NCI-H345 (cell line): ENCODE data around the gene PPM1H.

Experiments
- DNase-seq: peaks from one replicate; lab custom pipeline; 2025; lab: John Stamatoyannopoulos, UW

PPM1H gene

DNA sequence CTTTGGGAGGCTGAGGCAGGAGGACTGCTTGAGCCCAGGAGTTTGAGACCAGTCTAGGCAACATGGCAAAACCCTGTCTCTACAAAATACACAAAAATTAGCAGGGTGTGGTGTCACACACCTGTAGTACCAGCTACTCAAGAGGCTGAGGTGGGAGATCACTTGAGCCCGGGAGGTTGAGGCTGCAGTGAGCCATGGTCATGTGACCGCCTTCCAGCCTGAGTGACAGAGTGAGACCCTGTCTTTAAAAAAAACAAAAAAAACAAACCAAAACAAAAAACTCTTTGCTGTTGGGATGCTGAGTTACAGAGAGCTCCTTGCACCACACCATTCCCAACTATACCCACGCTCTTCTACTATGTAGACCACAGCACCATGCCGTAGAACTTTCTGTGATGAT lies 221.2 kb downstream of the PPM1H start:
- DNase-seq, result no peak

DNA sequence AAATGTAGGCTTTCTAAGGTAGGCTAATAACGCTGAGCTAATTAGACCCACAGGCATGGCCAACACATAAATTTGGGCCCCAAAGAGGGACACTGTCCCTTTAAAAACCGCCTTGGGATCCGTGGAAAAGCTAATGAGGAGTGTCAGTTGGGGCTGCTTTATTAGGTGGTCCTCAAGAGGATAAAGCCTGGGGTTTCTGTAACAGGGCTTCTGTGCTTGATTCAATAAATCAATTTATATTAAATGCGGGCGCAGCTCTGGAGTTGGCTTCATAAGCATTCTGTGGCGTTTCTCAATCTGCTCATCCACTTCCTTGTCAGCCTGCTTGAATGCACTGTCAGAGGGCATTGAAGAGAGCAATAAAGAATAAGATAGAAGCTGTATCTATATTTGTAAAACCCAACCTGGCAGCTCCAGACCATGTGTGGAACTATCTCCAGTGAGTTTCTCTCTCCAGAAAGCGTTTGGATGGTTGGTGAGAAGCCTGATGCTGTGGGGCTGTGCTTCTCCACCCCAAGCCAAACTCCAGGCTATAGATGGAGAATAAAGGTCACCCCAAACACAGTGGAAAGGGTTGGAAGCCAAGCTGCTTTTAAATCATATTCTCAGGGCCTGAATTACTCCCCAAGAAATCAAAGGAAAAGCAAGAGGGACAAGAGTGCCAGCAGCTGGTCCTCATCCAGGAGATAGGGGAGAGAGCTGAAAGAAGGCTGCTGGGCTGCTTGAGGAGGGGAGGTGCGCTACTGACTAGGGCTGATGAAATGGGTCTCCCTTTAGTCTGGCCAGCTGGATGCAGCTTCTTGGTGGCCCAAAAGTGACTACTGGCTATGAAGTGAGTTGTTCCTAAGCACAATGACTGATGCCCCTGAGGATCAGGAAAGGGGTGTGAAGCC lies 222.0 kb downstream of the PPM1H start:
- DNase-seq, result no peak

DNA sequence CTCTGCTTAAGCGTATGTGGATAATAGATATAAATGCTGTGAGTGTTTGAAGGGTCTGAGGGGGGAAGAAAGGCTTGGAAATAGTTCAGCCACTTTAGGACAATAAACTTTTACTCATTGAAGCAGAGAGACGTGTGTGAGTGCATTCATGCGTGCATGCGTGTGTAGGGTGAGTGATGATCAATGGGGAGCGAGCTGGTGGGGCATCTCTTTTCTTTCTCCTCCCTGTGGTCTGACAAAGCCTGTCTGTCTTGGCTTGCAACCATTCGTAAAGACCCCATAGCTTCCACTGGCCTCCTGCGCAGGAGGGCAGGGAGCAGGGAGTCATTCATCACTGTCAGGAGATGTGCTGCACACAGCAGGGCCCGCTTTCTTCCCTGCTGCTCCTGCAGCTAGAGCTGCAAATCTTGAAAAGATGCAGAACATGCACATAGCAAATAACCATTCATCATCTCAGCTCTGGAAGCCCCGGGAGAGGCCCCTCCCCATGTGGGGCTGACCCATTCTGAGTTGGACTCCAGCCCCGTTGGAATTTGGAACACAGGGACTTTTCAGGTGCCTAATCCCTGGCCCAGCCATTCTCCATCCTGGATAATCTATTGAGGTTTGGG lies 223.2 kb downstream of the PPM1H start:
- DNase-seq, result peak; percentile 72

DNA sequence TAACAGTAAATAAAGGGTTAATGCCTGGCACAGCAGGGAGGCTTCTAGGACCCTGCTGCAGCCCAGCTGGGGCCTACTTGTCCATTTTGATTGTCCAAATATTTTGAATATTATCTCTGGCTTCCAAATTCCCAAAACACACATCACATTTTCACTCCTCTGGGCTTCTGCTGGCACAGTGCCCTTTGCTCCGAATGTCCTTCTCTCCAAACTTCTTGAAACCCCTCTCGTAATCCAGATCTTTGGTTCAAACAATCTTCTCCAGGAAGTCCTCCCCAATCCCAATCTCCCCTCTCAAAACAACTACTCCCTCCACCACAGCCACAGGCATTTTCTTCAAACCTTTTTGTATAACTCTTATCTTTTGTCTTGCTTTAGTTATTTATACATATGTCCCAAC lies 225.6 kb downstream of the PPM1H start:
- DNase-seq, result no peak

DNA sequence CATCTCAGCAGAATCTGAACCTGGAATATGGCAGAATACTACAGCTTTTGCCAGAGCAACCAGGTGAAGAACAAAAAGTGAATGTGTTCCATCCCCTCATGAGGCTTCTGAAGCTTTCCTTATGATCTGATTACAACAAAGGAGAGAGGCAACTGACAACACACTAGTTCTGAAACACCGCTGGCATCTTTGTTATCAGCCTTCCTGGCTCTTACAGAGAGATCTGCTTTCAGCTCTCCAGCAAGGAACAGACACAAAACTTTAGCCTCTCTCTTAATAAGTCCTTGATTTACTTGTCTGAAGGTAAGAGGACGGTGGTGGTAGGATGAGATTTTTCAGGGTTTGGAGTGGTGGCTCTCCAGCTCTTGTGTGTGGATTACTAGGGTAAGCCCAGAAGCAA lies 227.0 kb downstream of the PPM1H start:
- DNase-seq, result no peak

DNA sequence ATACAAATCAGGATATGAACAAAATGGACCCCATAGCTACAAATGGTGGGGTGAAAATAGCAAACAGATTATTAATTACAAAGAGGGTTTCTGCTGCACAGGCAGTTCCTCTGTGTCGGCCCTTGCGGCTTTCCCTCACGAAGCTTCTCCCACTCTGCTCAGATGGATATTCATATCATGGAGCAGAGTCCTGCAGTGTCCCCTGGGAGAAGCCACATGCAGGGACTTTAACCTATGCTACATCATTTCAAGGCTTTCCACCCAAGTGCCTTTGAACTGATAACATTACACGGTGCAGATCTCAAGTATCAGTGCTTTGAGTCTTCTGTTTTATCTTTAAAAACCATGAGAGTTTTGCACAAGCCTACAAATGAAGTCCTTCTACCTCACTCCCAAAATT lies 229.1 kb downstream of the PPM1H start:
- no peak for DNase-seq

DNA sequence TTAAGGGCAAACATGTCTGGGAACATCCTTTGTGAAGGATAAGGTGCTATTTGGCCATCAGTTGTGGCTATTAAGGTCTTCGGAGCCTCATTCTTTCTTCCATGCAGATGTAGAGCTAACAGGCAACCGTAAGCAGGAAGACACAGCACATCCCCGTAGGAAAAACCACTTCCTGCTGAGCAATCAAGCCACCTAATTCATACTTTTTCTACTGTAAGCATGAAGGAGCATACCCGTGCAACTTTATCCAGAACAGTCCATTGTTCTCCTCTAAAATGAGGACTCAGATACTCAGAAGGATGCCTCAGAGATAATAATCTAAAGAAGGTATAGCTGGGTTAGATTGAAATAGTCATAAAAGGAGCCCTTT lies 232.0 kb downstream of the PPM1H start:
- no peak for DNase-seq

DNA sequence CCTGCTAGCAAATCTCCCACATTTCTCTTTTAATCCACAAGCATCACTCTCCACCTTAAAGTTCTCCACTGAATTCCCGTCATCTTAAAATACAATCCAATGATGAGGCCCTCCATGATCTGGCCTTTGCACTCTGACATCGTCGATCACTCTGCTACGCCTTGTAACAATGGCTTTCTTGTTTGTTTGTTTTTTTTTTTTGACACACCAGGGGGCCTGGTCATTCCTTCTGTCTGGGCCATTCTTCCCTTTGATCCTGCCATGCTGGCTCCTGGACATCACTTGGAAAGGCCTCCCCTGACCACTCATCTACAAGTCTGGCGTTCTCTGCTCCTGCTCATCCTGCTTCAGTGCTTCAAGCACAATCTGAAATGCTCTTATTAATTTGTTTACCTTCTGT lies 233.5 kb downstream of the PPM1H start:
- no peak for DNase-seq

DNA sequence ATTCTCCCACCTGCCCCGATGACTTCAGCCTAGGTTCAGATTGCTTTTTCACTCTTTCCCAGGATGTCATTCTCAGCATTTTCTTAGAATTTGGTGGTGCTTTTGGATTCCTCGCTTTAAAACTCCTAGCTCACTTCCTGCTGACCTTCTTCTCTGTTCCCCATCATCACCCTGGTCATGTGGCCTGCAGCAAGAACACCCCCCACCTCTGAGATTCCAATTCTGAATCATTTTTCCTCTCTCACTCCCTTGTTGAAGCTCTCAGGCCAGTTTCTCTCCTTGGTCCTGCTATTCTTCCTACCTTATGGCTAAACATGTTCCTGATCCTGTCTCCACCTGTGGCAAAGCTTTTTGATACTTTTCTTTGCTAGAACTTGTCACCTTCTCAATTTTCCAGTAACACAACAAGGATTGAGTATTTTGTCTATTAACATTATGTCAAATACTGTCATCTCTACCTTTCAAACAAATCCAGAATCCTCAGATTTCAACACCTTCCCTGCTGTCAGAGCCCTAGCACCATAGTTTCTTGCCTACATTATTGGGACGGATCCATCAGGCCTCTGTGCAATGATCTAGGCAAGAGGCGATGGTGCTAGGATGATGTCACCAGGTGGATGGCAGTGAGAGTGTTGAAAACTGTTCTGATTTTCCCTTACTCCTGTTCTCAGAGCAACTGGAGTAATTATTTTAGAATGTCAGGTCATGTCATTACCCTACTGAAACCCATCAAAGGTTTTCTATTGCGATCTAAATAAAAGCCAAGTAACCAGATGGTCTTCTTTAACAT lies 234.7 kb downstream of the PPM1H start:
- no peak for DNase-seq

DNA sequence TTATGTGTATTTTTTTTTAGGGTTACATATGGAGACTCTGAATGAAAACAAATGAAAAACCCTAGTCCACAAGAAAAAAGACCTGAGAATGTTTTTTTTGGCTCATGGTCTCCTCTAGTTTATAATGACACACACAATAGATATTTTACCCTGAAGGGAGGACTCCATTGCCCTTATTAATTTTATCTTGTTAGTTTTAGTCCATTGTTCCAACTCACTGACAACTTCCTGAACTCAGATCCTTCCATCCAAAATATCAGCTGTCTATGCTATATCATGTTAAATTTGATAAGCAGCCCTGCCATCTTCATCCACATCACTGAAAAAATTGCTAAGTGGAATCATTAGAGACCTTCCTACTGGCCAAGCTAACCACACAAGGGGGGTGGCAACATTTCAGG lies 236.2 kb downstream of the PPM1H start:
- no peak for DNase-seq

DNA sequence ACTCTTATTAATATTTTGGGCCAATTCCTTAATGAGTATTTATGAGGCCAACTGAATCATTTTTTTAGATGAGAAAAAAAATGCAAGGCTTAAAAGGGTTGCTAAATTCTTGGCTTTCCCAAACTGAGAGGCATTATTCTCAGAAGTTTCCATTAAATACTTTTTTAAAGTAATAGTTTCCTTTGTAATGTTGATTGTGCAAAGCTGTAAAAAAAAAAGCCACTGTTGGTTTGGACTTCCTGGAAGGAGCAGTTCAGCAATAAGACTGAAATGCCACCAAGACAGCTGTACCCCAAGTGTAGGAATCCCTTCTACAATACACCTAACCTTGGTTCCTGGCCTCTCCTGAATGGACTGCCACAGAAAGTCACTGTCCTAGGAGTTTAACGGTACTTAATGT lies 237.1 kb downstream of the PPM1H start:
- no peak for DNase-seq

DNA sequence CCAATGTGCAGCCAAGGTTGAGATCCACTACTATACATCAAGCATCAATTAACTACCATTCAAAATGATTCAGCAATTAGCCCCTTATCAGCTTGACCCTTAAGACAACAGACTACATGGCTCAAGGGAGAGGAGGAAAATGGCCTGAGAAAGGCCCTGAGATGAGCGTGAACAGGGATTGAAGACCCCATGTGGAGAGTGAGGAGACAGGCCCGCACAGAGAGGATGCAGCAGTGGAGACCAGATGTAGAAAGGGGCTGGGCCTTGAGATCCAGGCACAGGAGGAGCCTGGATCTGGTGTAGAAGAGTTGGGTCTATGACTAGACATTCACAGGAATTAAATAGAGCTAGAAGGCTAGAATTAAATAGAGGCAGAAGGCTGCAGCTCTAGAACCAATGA lies 239.3 kb downstream of the PPM1H start:
- no peak for DNase-seq

DNA sequence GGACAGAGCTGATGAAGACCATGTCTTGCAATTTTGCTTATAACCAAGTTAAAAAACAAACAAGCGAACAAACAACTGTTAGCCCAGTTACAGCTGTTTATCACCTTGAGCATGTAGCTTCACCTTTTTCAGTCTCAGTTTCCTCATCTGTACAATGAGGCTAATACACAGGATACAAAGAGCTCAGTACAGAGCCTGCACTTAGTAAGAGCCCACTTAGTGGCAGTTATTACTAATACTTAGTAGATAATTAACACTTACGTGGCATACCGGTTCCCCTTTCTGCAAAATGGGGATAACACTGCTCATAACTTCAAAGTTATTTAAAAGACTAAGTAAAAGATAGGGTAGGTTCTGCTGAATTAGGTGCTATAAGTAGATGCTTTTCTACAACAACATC lies 240.3 kb downstream of the PPM1H start:
- no peak for DNase-seq

DNA sequence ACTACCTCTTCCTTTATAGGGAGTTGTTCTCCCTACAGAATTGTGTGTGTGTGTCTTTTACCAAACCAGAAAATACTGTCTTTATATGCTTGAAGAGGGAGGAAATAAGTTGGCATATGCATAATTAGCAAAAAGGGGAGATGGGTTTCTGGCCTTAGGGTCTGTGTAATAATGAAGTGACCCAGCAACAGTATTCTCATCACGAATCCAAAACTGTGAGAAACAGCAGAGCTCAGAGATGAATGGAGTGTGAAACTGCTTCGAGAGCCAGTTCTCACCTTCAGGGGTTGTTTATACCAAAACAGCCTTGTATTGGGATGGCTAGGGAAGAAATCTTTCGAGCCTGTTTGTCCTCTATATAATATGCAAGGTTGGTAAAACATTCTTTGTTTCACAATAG lies 240.8 kb downstream of the PPM1H start:
- DNase-seq, result no peak

DNA sequence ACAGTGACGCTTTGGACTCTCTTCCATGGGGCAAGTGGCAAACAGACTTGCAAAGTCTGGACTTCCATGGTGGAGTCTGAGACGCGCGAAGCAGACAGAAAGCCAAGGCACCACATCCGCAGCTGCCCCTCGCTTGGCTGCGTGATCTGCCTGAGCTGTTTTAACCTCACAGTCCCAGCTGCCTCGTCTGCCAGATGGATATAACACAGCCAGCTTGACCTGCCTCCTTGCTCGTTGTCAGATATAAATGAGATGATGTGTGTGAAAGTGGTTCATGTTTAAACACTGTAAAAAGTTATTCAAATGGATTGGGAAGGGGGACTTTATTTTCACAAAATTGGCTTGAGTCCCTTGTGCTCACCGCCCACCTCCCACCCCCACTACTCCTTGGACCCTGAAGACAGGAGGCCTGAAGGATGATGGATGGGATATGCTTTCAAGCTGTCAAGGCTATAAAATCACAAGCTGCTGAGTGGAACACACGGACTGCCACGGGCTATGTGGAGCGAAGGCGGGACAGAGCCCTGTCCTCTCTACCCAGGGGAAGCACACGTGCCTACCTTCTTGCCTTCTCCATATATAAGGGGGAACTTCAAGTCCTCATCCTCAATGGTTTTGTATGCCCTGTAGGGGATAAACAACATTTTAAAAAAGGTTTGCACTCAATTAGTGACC lies 241.4 kb downstream of the PPM1H start:
- DNase-seq, result no peak

DNA sequence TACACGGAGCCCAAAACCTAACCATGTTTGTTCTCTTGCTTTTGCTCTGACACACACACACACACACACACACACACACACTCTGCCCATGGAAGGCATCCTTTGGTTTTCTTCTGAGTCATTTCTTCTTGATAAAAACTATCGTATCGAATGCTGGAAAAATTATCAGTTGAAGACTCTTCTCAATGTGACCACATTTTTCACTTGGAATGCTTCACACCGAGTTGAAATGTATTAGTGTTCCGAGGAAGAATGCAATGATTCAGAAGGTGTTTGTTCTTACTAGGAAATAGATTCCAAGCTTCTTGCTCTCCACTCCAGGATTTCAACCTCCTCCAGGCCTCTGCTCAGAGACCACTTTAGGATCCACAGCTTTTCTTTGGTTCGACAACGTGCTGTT lies 242.1 kb downstream of the PPM1H start:
- no peak for DNase-seq

DNA sequence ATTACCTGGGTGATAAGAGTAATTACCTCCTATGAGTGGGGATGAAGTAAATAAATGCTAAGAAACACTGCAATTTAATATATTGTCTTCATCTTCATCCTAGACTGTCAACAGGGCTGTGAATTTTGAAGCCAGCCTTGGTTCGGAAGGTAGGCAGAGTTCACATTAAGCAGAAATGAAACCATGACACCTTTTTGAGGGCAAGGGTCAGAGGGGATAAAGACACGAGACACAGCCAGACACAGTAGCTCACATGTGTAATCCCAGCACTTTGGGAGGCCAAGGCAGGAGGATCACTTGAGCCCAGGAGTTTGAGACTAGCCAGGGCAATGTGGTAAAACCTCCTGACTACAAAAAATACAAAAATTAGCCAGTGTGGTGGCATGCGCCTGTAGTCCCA lies 243.6 kb downstream of the PPM1H start:
- DNase-seq, result no peak

DNA sequence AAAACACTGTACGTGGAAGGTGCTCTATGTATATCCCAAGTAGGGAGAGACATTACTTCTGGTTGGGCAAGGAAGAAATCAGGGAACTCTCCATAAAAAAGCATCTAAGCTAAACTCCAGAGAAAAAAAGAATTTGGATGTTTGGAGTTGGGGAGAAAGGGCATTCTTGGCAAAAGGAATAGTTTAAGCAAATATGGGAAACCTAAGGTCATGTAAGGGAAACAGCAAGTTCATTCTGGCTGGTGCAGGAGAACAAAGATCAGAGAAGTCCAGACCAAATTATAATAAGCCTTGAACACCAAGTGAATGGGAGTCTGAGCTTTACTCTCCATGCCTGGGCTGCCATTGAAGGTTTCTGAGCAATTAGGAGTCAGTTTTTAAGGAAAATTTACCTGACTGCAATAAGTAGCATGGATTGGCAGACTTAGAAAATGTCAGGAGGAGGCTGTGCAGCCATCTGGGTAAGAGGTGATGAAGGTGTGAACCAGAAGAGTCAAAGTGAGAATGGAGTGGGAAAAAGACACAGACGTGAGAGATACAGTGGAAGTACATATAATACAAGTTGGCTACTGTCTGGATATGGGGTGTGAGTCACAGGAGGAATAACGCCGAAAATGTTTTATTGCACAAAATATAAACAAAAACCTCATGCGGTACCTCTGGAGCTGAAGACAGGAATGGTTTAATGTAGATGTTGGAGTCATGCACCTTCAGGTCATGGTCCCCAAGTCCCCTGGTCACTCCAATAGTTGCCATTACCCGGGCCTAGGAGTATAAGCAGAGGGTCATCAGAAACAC lies 245.7 kb downstream of the PPM1H start:
- DNase-seq, result no peak

DNA sequence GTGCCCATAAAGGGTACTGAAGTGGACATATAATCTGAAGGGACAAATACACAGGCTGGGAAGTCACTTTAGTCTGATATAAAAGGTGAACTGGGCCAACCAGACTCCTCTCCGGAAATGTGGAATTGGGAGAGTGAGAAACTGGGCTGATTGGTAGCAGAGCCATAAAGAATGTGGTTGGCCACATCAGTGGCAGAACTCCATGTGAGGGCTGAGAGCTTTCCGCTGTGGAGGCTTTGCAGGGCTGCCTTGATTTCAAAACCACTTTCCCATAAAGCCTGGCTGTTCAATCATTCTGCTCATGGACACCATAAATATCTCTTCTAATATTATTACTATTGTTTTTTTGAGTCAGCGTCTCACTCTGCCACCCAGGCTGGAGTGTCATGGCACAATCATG lies 248.0 kb downstream of the PPM1H start:
- DNase-seq, result no peak

DNA sequence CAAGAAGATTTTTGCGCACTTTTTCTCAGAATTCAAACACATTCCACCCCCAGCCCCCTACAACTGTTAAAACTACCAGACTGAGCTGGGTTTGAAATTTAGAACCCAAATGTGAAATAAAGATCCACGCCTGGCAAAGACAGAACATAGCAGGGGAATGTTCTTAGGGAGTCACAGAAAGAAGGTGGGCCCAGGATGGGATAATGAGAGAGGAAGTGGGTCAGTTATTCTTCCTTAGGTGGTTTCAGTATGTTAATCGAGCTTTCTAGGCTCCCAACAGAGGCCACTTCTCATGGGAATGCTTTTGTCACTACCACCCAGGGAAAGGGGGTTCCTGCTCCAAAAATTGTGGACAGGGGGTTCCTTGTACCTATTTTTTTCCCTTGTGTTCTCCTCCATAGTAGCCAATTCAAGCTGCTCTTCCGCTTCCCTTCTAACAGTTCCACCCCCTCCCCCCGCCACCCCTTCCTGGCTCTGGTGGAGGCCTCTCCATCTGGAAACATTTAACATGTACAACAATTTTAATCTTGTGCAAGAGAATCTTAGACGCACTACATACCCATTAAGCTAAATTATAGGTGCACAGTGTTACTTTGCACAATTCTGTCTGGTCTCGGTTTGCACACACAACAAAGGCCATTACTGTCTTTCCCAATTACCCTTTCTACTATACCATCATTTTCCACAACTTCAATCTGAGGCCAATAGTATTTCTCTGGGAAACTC lies 250.2 kb downstream of the PPM1H start:
- DNase-seq, result no peak
